ENCODE data around the gene DELE1. TPM values are rescaled to one million over a fixed set of nuclear protein-coding genes. Genes with fewer than 3 reads are reported as not detected.

DELE1 gene
- total RNA-seq, 1 donor from 2014 or later: 93.5 TPM

DNA sequence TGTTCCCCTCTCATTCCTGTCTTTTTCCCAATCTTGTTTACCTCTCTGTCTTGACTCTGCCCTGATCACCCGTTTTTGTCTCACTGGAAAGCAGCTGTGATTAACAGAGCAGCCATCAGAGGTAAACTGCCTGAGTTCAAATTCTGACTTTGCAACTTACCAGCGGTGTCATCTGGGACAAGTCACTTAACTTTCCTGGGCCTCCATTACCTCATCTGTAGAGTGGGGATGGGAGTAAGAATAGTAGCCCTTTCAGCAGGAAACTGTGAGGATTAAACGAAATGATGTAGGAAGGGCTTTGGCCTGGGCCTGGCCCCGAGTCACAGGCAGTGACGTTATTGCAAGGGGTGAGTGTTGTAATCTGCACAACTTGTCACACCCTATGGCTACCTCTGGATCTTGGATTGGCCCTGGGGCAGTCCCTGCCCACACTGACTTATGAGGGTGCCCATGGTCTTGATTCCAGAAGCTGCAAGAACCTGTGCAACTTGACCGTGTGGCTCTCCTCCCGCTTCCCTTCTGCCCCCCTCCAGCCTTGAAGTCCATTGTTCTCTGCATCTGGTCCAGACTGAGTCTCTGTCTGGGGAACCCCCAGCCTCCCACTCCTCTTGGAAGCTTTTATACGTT, 35.0 kb downstream of the DELE1 start:
- no peak for DNase-seq (ENCODE audit: low read depth, low spot score)
- no peaks in the 10 kb centered on the region for H3K36me3 Mint-ChIP-seq (ENCODE audit: low read depth)
- peak overlapping the region; percentile 18 for H3K4me3 Mint-ChIP-seq
- no peaks in the 10 kb centered on the region for H3K27me3 Mint-ChIP-seq (ENCODE audit: low read depth)
- peaks cover 31% of the 10 kb centered on the region for H3K4me1 Mint-ChIP-seq
- no peak overlapping the region for H3K27ac Mint-ChIP-seq (ENCODE audit: unreplicated experiment)
- no peaks in the 10 kb centered on the region for H3K9me3 Mint-ChIP-seq
- no peak for TF ChIP-seq CTCF (conservative IDR thresholded peaks at IDR 0.05)

GRCh38 chr5:141960018-141960417, 36.3 kb downstream of the DELE1 start:
- no peak overlapping the region for H3K27ac Mint-ChIP-seq (ENCODE audit: unreplicated experiment)
- TF ChIP-seq CTCF (conservative IDR thresholded peaks at IDR 0.05): no peak
- peaks cover 31% of the 10 kb centered on the region for H3K4me1 Mint-ChIP-seq
- no peak overlapping the region for H3K4me3 Mint-ChIP-seq
- DNase-seq (ENCODE audit: low read depth, low spot score): no peak
- no peaks in the 10 kb centered on the region for H3K36me3 Mint-ChIP-seq (ENCODE audit: low read depth)
- H3K9me3 Mint-ChIP-seq: no peaks in the 10 kb centered on the region
- H3K27me3 Mint-ChIP-seq (ENCODE audit: low read depth): no peaks in the 10 kb centered on the region

DNA sequence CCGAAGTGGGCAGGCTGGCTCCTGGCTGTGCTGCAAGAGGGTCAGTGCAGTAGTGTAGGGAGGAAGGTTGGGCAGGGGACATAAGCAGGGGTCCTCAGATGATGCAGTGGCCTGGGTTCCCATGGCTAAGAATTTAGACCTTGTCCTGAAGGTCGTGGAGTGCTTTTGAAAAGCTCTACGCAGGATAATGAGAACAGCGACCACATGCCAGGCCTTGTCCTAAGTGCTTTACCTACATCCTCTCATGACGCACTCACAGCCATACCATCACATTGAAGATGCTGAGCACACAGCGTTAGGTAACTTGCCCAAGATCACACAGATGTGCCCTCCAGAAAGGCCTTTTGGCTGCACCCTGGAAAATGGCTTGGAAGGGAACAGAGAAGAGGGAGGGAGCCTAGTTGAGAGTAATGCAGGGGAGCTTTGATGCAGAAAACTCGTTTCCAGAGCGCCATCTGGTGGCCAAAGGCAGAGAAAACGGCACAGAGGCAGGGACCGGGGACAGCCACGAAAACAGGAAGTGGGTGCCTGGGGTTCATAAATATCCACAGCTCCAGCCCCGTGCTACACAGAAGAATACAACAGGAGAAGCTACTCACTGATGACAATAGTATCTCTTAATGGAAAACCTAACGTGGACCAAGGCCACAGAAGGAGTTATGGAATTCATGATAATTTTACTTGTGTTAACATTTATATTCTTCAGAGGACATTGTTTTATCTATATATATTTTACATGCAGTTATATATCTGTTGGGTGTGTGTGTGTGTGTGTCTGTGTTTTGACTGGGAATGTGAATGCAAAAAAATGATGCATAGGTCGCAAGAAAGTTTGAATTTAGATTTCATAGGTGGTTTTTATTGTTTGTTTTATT, 37.0 kb downstream of the DELE1 start:
- no peaks in the 10 kb centered on the region for H3K36me3 Mint-ChIP-seq (ENCODE audit: low read depth)
- H3K27ac Mint-ChIP-seq (ENCODE audit: unreplicated experiment): peak overlapping the region; percentile 46
- H3K4me1 Mint-ChIP-seq: peaks cover 31% of the 10 kb centered on the region
- no peak overlapping the region for H3K4me3 Mint-ChIP-seq
- peak; percentile 97 for DNase-seq (ENCODE audit: low read depth, low spot score)
- peak; percentile 91 for TF ChIP-seq CTCF (conservative IDR thresholded peaks at IDR 0.05)
- no peaks in the 10 kb centered on the region for H3K9me3 Mint-ChIP-seq
- H3K27me3 Mint-ChIP-seq (ENCODE audit: low read depth): no peaks in the 10 kb centered on the region

GRCh38 chr5:141961466-141961865, 37.8 kb downstream of the DELE1 start:
- H3K4me1 Mint-ChIP-seq: peaks cover 31% of the 10 kb centered on the region
- no peaks in the 10 kb centered on the region for H3K9me3 Mint-ChIP-seq
- no peaks in the 10 kb centered on the region for H3K36me3 Mint-ChIP-seq (ENCODE audit: low read depth)
- H3K27me3 Mint-ChIP-seq (ENCODE audit: low read depth): no peaks in the 10 kb centered on the region
- DNase-seq (ENCODE audit: low read depth, low spot score): no peak
- TF ChIP-seq CTCF (conservative IDR thresholded peaks at IDR 0.05): no peak
- no peak overlapping the region for H3K27ac Mint-ChIP-seq (ENCODE audit: unreplicated experiment)
- no peak overlapping the region for H3K4me3 Mint-ChIP-seq

- peaks cover 26% of the 10 kb centered on the region for H3K4me1 Mint-ChIP-seq
- H3K4me3 Mint-ChIP-seq: no peak overlapping the region
- DNase-seq (ENCODE audit: low read depth, low spot score): no peak
- TF ChIP-seq CTCF (conservative IDR thresholded peaks at IDR 0.05): no peak
- H3K36me3 Mint-ChIP-seq (ENCODE audit: low read depth): no peaks in the 10 kb centered on the region
- no peak overlapping the region for H3K27ac Mint-ChIP-seq (ENCODE audit: unreplicated experiment)
- no peaks in the 10 kb centered on the region for H3K9me3 Mint-ChIP-seq
- no peaks in the 10 kb centered on the region for H3K27me3 Mint-ChIP-seq (ENCODE audit: low read depth)
These were observed 40.0 kb downstream of the DELE1 start for GRCh38 chr5:141963701-141964100.
